ENCODE data around the gene CUL1. TPM values are rescaled to one million over a fixed set of nuclear protein-coding genes. Genes with fewer than 3 reads are reported as not detected.

The CUL1 gene
- total RNA-seq, 1 experiment from 2014 or later = 72.3 TPM

GRCh38 chr7:148669927-148670326, 28.8 kb upstream of the CUL1 start:
- no peak overlapping the region for H3K4ac ChIP-seq (ENCODE audit: low read depth, low read length)
- Mint-ChIP-seq H3K4me3 (no peak overlapping the region), H3K9me3 (peaks cover 9 to 10% of the 10 kb centered on the region in 2 experiments; a peak in 4 of 5 replicates), H3K27ac (no peak overlapping the region), H3K27me3 (ENCODE audit: low read depth) (peaks cover 2% of the 10 kb centered on the region; the same call in 1 of the 2 replicates), H3K36me3 (ENCODE audit: insufficient read depth in 1 of 3, low read depth in 3 of 3) (peaks cover 0 to 13% (median 5%) of the 10 kb centered on the region in 3 experiments; a peak in 4 of 7 replicates), H3K4me1 (no peaks in the 10 kb centered on the region)
- H4K20me1 ChIP-seq (ENCODE audit: control insufficient read depth, insufficient read depth, insufficient read length) = no peaks in the 10 kb centered on the region
- WGBS (ENCODE audit: extremely low coverage, insufficient read length, low lambda C conversion rate) = no CpG with 5 or more reads among the region's 3 CpGs
- no peak overlapping the region for H2AFZ ChIP-seq (ENCODE audit: low read length)
- no peak overlapping the region for H3T11ph ChIP-seq (ENCODE audit: low read length)
- H3K27ac ChIP-seq (ENCODE audit: insufficient read length, low read depth, low read length) = no peak overlapping the region
- no peaks in the 10 kb centered on the region for H3K79me1 ChIP-seq (ENCODE audit: insufficient read depth, low read depth, low read length, poor library complexity, severe bottlenecking)
- no peak overlapping the region for H4K5ac ChIP-seq (ENCODE audit: insufficient read length, low read depth, low read length)
- H3K9ac ChIP-seq (ENCODE audit: extremely low read depth, insufficient read length, low read length) = no peak overlapping the region
- H3K4me2 ChIP-seq (ENCODE audit: insufficient read depth, insufficient read length, low read length) = no peak overlapping the region
- no peaks in the 10 kb centered on the region for H3K23me2 ChIP-seq (ENCODE audit: insufficient read length, low read depth, low read length, poor library complexity, severe bottlenecking)
- no peak overlapping the region for H4K91ac ChIP-seq (ENCODE audit: insufficient read length, low read depth, low read length)
- H3K79me2 ChIP-seq (ENCODE audit: insufficient read depth, low read length) = no peaks in the 10 kb centered on the region
- H4K8ac ChIP-seq (replicated peaks; ENCODE audit: insufficient read length, low read depth, low read length) = no peak overlapping the region
- H2BK12ac ChIP-seq (ENCODE audit: insufficient read length, low read depth, low read length) = no peak overlapping the region
- no peak overlapping the region for H2BK15ac ChIP-seq (ENCODE audit: low read depth, low read length)
- TF ChIP-seq, protein P1, sequence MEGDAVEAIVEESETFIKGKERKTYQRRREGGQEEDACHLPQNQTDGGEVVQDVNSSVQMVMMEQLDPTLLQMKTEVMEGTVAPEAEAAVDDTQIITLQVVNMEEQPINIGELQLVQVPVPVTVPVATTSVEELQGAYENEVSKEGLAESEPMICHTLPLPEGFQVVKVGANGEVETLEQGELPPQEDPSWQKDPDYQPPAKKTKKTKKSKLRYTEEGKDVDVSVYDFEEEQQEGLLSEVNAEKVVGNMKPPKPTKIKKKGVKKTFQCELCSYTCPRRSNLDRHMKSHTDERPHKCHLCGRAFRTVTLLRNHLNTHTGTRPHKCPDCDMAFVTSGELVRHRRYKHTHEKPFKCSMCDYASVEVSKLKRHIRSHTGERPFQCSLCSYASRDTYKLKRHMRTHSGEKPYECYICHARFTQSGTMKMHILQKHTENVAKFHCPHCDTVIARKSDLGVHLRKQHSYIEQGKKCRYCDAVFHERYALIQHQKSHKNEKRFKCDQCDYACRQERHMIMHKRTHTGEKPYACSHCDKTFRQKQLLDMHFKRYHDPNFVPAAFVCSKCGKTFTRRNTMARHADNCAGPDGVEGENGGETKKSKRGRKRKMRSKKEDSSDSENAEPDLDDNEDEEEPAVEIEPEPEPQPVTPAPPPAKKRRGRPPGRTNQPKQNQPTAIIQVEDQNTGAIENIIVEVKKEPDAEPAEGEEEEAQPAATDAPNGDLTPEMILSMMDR (conservative IDR thresholded peaks at IDR 0.05) = no peak
- H2AK5ac ChIP-seq (ENCODE audit: insufficient read length, low read length) = no peak overlapping the region
- H2BK120ac ChIP-seq (ENCODE audit: low read depth, low read length, poor library complexity, severe bottlenecking) = no peak overlapping the region
- no peak overlapping the region for H3K56ac ChIP-seq (ENCODE audit: insufficient read length, low read depth, low read length)
- no peak overlapping the region for H3K14ac ChIP-seq (ENCODE audit: insufficient read depth, low read length)
- no peaks in the 10 kb centered on the region for H3K27me3 ChIP-seq (ENCODE audit: insufficient read depth, low read length)
- no peaks in the 10 kb centered on the region for H3K9me3 ChIP-seq (ENCODE audit: control insufficient read depth, low read depth, low read length)
- no peak for DNase-seq
- H3K4me1 ChIP-seq (ENCODE audit: insufficient read depth, low read length) = no peaks in the 10 kb centered on the region
- H2BK20ac ChIP-seq (ENCODE audit: low read depth, low read length, poor library complexity, severe bottlenecking) = no peak overlapping the region
- H2BK5ac ChIP-seq (ENCODE audit: insufficient read length, low read length) = no peak overlapping the region
- H3K18ac ChIP-seq (ENCODE audit: insufficient read length, low read depth, low read length) = no peak overlapping the region
- H3K23ac ChIP-seq (ENCODE audit: insufficient read length, low read depth, low read length) = no peak overlapping the region
